ENCODE results near the gene CCND2. TPM values are rescaled to one million over a fixed set of nuclear protein-coding genes. Genes with fewer than 3 reads are reported as not detected.

The CCND2 gene
- total and polyA plus RNA-seq, 9 of the 15 experiments (the other 6 are each of a cell fraction or from before 2014, with no cell fraction given) = 13.6 to 99.3 (median 39.6) TPM

DNA sequence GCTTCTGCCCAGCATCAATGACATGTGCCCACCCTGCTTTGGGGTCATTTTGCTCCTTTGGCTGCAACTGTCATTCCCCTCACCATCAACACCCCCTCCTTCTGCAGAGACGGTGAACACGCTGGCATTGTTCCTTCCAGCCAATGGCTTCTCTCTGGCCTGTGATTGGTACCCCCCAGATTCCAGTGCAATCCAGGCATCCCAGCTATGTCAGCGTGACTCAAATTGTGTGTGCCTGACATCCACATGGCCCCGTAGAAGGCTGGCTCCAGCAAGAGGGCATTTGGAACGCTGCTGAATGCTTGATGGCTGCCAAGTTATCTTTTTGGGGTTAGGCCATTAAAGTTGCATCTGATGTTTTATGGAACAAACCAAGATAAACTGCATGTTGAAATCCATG lies 21.0 kb upstream of the CCND2 start:
- ATAC-seq (no peak), FAIRE-seq (no peak), DNase-seq (ENCODE audit: extremely low read depth in 1 of 4, low spot score in 3 of 4) (no peak)
- BruUV-seq (replicated peaks) = no TSS peak
- no peak overlapping the region for H3K27ac ChIP-seq (ENCODE audit: extremely low read depth, low read depth, low read length)
- H3K9ac ChIP-seq (ENCODE audit: insufficient read depth in 1 of 2, low read depth in 2 of 2, low read length in 2 of 2) = no peak overlapping the region
- CTCF ChIA-PET (ENCODE audit: low intra/inter-chr PET ratio) = no interaction called here
- no peak overlapping the region for H2AFZ ChIP-seq (ENCODE audit: low read depth, low read length)
- H3K79me2 ChIP-seq (ENCODE audit: control insufficient read depth, insufficient read depth, low read length) = no peaks in the 10 kb centered on the region
- H3K4me1 ChIP-seq (replicated peaks in 1 of 2; ENCODE audit: control insufficient read depth in 2 of 2, insufficient read depth in 2 of 2, low read length in 2 of 2) = no peaks in the 10 kb centered on the region
- no peaks in the 10 kb centered on the region for H3K9me1 ChIP-seq (ENCODE audit: control insufficient read depth, insufficient read depth, low read length)
- H3K4me2 ChIP-seq (ENCODE audit: insufficient read depth, low read length) = no peak overlapping the region
- intact Hi-C loops (cut with micrococcal nuclease) (no loop called here), in situ Hi-C loops (cut with MboI) (no loop called here)
- POLR2A ChIA-PET = interaction anchor here (0.5 to 0.8 kb wide), 2 partner anchors 11 to 44 kb away, joined by 3 to 5 read pairs; no protein-coding TSS in a partner anchor
- H3K27me3 ChIP-seq (ENCODE audit: control insufficient read depth in 2 of 2, insufficient read depth in 2 of 2, low read length in 2 of 2) = peaks cover 21 to 37% of the 10 kb centered on the region in 2 experiments; a peak in 4 of 5 replicates
- H3K36me3 ChIP-seq (ENCODE audit: control insufficient read depth, insufficient read depth, low read length) = no peaks in the 10 kb centered on the region
- no peak overlapping the region for H3K4me3 ChIP-seq
- 2% methylated on average over 5 of the region's 5 CpGs for WGBS (ENCODE audit: insufficient coverage, low coverage, missing lambda C conversion rate)
- no peaks in the 10 kb centered on the region for H4K20me1 ChIP-seq (replicated peaks; ENCODE audit: control insufficient read depth, insufficient read depth, low read length)
- H3K9me3 ChIP-seq (replicated peaks; ENCODE audit: control insufficient read depth, insufficient read depth, low read depth, low read length) = no peaks in the 10 kb centered on the region
- TF ChIP-seq, protein P1, sequence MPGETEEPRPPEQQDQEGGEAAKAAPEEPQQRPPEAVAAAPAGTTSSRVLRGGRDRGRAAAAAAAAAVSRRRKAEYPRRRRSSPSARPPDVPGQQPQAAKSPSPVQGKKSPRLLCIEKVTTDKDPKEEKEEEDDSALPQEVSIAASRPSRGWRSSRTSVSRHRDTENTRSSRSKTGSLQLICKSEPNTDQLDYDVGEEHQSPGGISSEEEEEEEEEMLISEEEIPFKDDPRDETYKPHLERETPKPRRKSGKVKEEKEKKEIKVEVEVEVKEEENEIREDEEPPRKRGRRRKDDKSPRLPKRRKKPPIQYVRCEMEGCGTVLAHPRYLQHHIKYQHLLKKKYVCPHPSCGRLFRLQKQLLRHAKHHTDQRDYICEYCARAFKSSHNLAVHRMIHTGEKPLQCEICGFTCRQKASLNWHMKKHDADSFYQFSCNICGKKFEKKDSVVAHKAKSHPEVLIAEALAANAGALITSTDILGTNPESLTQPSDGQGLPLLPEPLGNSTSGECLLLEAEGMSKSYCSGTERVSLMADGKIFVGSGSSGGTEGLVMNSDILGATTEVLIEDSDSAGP (CRISPR knock-in tag; IDR thresholded peaks at IDR 0.05) = no peak
- TF ChIP-seq RBM14 (IDR thresholded peaks at IDR 0.05; ENCODE audit: borderline replicate concordance, insufficient read depth, low read depth, low read length) (no peak), ZNF764 (CRISPR knock-in tag; IDR thresholded peaks at IDR 0.05; ENCODE audit: low read depth) (no peak), KDM4B (IDR thresholded peaks at IDR 0.05; ENCODE audit: borderline replicate concordance in 2 of 2, low read depth in 1 of 2) (no peak), ZNF644 (tag; IDR thresholded peaks at IDR 0.05; ENCODE audit: low read depth) (no peak), YY1 (IDR thresholded peaks at IDR 0.05; ENCODE audit: borderline replicate concordance in 1 of 3, control insufficient read depth in 1 of 3, extremely low read depth in 1 of 3, insufficient read depth in 3 of 3, insufficient read length in 1 of 3, insufficient replicate concordance in 2 of 3, low read depth in 1 of 3, low read length in 2 of 3) (no peak), GTF2E2 (tag; IDR thresholded peaks at IDR 0.05) (no peak)
- TF ChIP-seq, protein P2, sequence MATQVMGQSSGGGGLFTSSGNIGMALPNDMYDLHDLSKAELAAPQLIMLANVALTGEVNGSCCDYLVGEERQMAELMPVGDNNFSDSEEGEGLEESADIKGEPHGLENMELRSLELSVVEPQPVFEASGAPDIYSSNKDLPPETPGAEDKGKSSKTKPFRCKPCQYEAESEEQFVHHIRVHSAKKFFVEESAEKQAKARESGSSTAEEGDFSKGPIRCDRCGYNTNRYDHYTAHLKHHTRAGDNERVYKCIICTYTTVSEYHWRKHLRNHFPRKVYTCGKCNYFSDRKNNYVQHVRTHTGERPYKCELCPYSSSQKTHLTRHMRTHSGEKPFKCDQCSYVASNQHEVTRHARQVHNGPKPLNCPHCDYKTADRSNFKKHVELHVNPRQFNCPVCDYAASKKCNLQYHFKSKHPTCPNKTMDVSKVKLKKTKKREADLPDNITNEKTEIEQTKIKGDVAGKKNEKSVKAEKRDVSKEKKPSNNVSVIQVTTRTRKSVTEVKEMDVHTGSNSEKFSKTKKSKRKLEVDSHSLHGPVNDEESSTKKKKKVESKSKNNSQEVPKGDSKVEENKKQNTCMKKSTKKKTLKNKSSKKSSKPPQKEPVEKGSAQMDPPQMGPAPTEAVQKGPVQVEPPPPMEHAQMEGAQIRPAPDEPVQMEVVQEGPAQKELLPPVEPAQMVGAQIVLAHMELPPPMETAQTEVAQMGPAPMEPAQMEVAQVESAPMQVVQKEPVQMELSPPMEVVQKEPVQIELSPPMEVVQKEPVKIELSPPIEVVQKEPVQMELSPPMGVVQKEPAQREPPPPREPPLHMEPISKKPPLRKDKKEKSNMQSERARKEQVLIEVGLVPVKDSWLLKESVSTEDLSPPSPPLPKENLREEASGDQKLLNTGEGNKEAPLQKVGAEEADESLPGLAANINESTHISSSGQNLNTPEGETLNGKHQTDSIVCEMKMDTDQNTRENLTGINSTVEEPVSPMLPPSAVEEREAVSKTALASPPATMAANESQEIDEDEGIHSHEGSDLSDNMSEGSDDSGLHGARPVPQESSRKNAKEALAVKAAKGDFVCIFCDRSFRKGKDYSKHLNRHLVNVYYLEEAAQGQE (IDR thresholded peaks at IDR 0.05; ENCODE audit: borderline replicate concordance) = no peak
- TF ChIP-seq, protein P2 (CRISPR knock-in tag; IDR thresholded peaks at IDR 0.05; ENCODE audit: low read depth) = no peak
- TF ChIP-seq, protein P3, sequence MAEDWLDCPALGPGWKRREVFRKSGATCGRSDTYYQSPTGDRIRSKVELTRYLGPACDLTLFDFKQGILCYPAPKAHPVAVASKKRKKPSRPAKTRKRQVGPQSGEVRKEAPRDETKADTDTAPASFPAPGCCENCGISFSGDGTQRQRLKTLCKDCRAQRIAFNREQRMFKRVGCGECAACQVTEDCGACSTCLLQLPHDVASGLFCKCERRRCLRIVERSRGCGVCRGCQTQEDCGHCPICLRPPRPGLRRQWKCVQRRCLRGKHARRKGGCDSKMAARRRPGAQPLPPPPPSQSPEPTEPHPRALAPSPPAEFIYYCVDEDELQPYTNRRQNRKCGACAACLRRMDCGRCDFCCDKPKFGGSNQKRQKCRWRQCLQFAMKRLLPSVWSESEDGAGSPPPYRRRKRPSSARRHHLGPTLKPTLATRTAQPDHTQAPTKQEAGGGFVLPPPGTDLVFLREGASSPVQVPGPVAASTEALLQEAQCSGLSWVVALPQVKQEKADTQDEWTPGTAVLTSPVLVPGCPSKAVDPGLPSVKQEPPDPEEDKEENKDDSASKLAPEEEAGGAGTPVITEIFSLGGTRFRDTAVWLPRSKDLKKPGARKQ (CRISPR knock-in tag; IDR thresholded peaks at IDR 0.05) = no peak

Data from K562 (cell line).